Hepatocyte (in vitro differentiated cells): Measurements from ENCODE around the gene IRF3. TPM values are rescaled to one million over a fixed set of nuclear protein-coding genes. Genes with fewer than 3 reads are reported as not detected.

Source experiments
- DNase-seq: peaks from one replicate; pipeline ENCODE4 v3.0.0-alpha.2; 2016; ENCODE audit warnings: low spot score
- H2AFZ ChIP-seq: fragments of 200-600 bp; sonication (generic); 2 replicates; pipeline ENCODE4 v1.6.0; 2016; ENCODE audit warnings: antibody characterized with exemption, mild to moderate bottlenecking
- H3K27ac ChIP-seq: fragments of 200-600 bp; sonication (generic); 2 replicates; pipeline ENCODE4 v1.5.1; 2016; ENCODE audit warnings: mild to moderate bottlenecking
- H3K27me3 ChIP-seq: fragments of 200-600 bp; sonication (generic); 2 replicates; pipeline ENCODE4 v1.6.1; 2016
- H3K36me3 ChIP-seq: fragments of 200-600 bp; sonication (generic); replicated peaks from 2 replicates; pipeline ENCODE4 v1.5.1; 2016; ENCODE audit warnings: low read depth; ENCODE audit not compliant: insufficient read depth
- H3K4me1 ChIP-seq: fragments of 200-600 bp; sonication (generic); 2 replicates; pipeline ENCODE4 v1.5.1; 2016; ENCODE audit warnings: mild to moderate bottlenecking, moderate library complexity; ENCODE audit not compliant: insufficient read depth
- H3K4me2 ChIP-seq: fragments of 200-600 bp; sonication (generic); 2 replicates; pipeline ENCODE4 v1.6.0; 2016
- H3K4me3 ChIP-seq: fragments of 200-600 bp; sonication (generic); 2 replicates; pipeline ENCODE4 v1.5.1; 2016; ENCODE audit warnings: mild to moderate bottlenecking
- H3K79me2 ChIP-seq: fragments of 200-600 bp; sonication (generic); 2 replicates; pipeline ENCODE4 v1.6.0; 2017; ENCODE audit warnings: mild to moderate bottlenecking
- H3K9me2 ChIP-seq: fragments of 200-600 bp; sonication (generic); replicated peaks from 2 replicates; pipeline ENCODE4 v1.6.0; 2017; ENCODE audit warnings: mild to moderate bottlenecking; ENCODE audit not compliant: insufficient read depth
- H3K9me3 ChIP-seq: fragments of 200-600 bp; sonication (generic); 2 replicates; pipeline ENCODE4 v1.5.1; 2016; ENCODE audit warnings: low read depth, mild to moderate bottlenecking
- H4K20me1 ChIP-seq: fragments of 200-600 bp; sonication (generic); 2 replicates; pipeline ENCODE4 v1.6.0; 2016; ENCODE audit warnings: mild to moderate bottlenecking; ENCODE audit not compliant: insufficient read depth, poor library complexity, severe bottlenecking
- EZH2 ChIP-seq: fragments of 200-600 bp; sonication (generic); IDR thresholded peaks from 2 replicates; pipeline ENCODE4 v1.6.1; 2016; ENCODE audit warnings: antibody characterized with exemption, mild to moderate bottlenecking, borderline replicate concordance
- EZH2phosphoT487 ChIP-seq: fragments of 200-600 bp; sonication (generic); IDR thresholded peaks from one replicate; pipeline ENCODE4 v1.6.1; 2018; ENCODE audit warnings: antibody characterized with exemption, mild to moderate bottlenecking, low read depth, moderate library complexity; ENCODE audit not compliant: unreplicated experiment, severe bottlenecking
- WGBS: methylation state at CpG from one replicate; pipeline ENCODE4 v1.1.6; 2016; ENCODE audit warnings: low lambda C conversion rate; ENCODE audit errors: missing lambda C conversion rate; 5-methylcytosine and 5-hydroxymethylcytosine counted together
- polyA plus RNA-seq: library from polyadenylated mRNA; unstranded; fragments of >200 nt; fragmentation: Nextera tagmentation; extraction: Ambion mirVana; gene quantifications from 2 replicates; pipeline ENCODE4 v1.2.1, GENCODE V29; 2016
- total RNA-seq: library from RNA; depleted of rRNA; stranded (reverse); fragments of >200 nt; gene quantifications from 2 replicates; pipeline ENCODE4 v1.2.3, GENCODE V29; 2014
- TF ChIP-seq, protein P1 (sequence below): fragments of 200-600 bp; sonication (generic); IDR thresholded peaks from 2 replicates; pipeline ENCODE4 v1.5.1; 2016; ENCODE audit warnings: antibody characterized with exemption, mild to moderate bottlenecking; ENCODE audit not compliant: poor library complexity

The IRF3 gene
- total and polyA plus RNA-seq, 2 experiments from 2014 or later = 38.8 to 55.6 TPM

DNA sequence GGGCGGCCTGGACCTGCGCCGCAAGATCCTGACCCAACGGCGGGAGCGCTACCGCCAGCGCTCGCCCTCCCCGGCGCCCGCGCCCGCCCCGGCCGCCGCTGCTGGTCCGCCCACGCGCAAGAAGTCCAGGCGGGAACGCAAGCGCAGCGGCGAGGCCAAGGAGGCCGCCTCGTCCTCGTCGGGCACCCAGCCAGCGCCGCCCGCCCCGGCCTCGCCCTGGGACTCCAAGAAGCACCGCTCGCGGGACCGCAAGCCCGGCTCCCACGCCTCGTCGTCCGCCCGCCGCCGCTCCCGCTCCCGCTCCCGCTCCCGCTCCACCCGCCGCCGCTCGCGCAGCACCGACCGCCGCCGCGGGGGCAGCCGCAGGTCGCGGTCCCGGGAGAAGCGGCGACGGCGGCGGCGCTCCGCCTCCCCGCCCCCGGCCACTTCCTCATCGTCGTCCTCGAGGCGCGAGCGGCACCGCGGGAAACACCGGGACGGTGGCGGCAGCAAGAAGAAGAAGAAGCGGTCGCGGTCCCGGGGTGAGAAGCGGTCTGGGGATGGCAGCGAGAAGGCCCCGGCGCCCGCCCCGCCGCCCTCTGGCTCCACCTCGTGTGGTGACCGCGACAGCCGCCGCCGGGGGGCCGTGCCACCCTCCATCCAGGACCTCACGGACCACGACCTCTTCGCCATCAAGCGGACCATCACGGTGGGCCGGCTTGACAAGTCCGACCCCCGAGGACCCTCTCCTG lies 13.7 kb downstream of the IRF3 start:
- Histone ChIP-seq H3K4me1 (no peaks in the 10 kb centered on the region), H3K27me3 (no peaks in the 10 kb centered on the region), H3K36me3 (no peaks in the 10 kb centered on the region), H2AFZ (no peak overlapping the region), H3K4me2 (no peak overlapping the region), H3K79me2 (peaks cover 24% of the 10 kb centered on the region), H3K27ac (no peak overlapping the region), H4K20me1 (no peaks in the 10 kb centered on the region), H3K4me3 (no peak overlapping the region), H3K9me2 (no peaks in the 10 kb centered on the region), H3K9me3 (no peaks in the 10 kb centered on the region)
- no peak for TF ChIP-seq EZH2
- 100% methylated on average over 14 of the region's 110 CpGs for WGBS
- no peak for DNase-seq

DNA sequence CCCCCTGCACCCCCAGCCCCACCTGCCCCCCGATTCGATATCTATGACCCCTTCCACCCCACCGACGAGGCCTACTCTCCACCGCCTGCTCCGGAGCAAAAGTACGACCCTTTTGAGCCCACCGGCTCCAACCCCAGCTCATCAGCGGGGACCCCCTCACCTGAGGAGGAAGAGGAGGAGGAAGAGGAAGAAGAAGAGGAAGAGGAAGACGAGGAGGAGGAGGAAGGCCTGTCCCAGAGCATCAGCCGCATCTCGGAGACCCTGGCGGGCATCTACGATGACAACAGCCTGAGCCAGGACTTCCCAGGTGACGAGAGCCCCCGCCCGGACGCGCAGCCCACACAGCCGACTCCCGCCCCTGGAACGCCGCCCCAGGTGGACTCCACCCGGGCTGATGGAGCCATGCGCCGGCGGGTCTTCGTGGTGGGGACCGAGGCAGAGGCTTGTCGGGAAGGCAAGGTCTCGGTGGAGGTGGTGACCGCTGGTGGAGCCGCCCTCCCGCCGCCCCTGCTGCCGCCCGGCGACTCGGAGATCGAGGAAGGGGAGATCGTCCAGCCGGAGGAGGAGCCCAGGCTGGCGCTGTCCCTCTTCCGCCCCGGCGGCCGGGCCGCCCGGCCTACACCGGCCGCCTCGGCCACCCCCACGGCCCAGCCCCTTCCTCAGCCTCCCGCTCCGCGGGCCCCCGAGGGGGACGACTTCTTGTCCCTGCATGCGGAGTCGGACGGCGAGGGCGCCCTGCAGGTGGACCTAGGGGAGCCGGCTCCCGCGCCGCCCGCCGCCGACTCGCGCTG lies 14.4 kb downstream of the IRF3 start:
- WGBS = 93% methylated on average over 8 of the region's 72 CpGs
- H4K20me1 ChIP-seq = no peaks in the 10 kb centered on the region
- TF ChIP-seq EZH2 (no peak), EZH2phosphoT487 (no peak)
- TF ChIP-seq, protein P1, sequence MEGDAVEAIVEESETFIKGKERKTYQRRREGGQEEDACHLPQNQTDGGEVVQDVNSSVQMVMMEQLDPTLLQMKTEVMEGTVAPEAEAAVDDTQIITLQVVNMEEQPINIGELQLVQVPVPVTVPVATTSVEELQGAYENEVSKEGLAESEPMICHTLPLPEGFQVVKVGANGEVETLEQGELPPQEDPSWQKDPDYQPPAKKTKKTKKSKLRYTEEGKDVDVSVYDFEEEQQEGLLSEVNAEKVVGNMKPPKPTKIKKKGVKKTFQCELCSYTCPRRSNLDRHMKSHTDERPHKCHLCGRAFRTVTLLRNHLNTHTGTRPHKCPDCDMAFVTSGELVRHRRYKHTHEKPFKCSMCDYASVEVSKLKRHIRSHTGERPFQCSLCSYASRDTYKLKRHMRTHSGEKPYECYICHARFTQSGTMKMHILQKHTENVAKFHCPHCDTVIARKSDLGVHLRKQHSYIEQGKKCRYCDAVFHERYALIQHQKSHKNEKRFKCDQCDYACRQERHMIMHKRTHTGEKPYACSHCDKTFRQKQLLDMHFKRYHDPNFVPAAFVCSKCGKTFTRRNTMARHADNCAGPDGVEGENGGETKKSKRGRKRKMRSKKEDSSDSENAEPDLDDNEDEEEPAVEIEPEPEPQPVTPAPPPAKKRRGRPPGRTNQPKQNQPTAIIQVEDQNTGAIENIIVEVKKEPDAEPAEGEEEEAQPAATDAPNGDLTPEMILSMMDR = no peak
- H3K4me3 ChIP-seq = no peak overlapping the region
- H3K27me3 ChIP-seq = no peaks in the 10 kb centered on the region
- H2AFZ ChIP-seq = no peak overlapping the region
- no peak for DNase-seq
- no peak overlapping the region for H3K4me2 ChIP-seq
- no peaks in the 10 kb centered on the region for H3K36me3 ChIP-seq
- H3K9me3 ChIP-seq = no peaks in the 10 kb centered on the region
- no peaks in the 10 kb centered on the region for H3K4me1 ChIP-seq
- H3K79me2 ChIP-seq = peaks cover 32% of the 10 kb centered on the region
- H3K9me2 ChIP-seq = no peaks in the 10 kb centered on the region
- no peak overlapping the region for H3K27ac ChIP-seq

DNA sequence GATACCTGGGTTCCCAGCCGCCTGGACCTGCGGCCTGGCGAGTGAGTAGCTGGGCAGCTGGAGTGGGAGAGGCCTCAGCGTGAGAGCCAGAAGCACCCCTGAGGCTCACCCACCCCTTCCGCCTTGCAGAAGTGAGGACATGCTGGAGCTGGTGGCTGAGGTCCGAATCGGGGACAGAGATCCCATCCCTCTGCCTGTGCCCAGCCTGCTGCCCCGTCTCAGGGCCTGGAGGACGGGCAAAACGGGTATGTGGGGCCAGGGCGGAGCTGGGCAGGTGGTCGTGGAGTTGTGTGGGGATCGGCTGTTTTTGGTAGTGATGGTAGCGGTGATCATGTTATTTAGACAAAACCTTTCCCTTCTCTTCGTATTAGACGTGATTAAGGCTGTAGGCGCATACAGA lies 19.1 kb downstream of the IRF3 start:
- no peaks in the 10 kb centered on the region for H3K36me3 ChIP-seq
- DNase-seq = no peak
- H3K9me2 ChIP-seq = no peaks in the 10 kb centered on the region
- H3K4me2 ChIP-seq = no peak overlapping the region
- H3K9me3 ChIP-seq = no peaks in the 10 kb centered on the region
- H2AFZ ChIP-seq = no peak overlapping the region
- no peak for TF ChIP-seq EZH2phosphoT487
- TF ChIP-seq, protein P1 = no peak
- no peak for TF ChIP-seq EZH2
- H3K27me3 ChIP-seq = no peaks in the 10 kb centered on the region
- H4K20me1 ChIP-seq = peaks cover 9% of the 10 kb centered on the region
- H3K79me2 ChIP-seq = peaks cover 73% of the 10 kb centered on the region
- no peak overlapping the region for H3K4me3 ChIP-seq
- WGBS = 96% methylated on average over 17 of the region's 17 CpGs
- peaks cover 11% of the 10 kb centered on the region for H3K4me1 ChIP-seq
- no peak overlapping the region for H3K27ac ChIP-seq

DNA sequence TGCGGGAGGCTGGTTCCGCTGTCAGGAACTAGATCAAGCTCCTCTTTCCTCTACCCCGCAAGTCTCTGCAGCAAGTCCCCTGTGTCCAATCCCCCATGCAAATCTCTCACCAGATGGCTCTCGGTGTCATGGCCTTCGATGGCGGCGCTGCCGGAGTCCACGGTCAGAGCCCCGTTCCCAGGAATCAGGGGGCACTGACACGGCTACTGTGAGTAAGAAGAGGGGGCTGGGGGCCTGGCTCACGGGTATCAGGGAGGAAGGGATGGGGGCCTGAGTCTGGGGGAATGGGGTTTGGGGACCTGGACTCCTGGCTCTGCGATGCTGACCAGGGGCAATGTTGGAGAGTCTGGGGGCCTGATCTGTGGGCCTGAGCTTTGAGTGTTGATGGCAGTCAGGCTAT lies 19.7 kb downstream of the IRF3 start:
- H3K4me3 ChIP-seq = no peak overlapping the region
- no peaks in the 10 kb centered on the region for H3K36me3 ChIP-seq
- no peak overlapping the region for H3K4me2 ChIP-seq
- H3K79me2 ChIP-seq = peaks cover 73% of the 10 kb centered on the region
- H3K4me1 ChIP-seq = peaks cover 16% of the 10 kb centered on the region
- no peak overlapping the region for H3K27ac ChIP-seq
- H3K9me2 ChIP-seq = no peaks in the 10 kb centered on the region
- WGBS = 96% methylated on average over 13 of the region's 13 CpGs
- DNase-seq = no peak
- H3K9me3 ChIP-seq = no peaks in the 10 kb centered on the region
- TF ChIP-seq, protein P1 = no peak
- TF ChIP-seq EZH2phosphoT487 (no peak), EZH2 (no peak)
- H3K27me3 ChIP-seq = no peaks in the 10 kb centered on the region
- peaks cover 9% of the 10 kb centered on the region for H4K20me1 ChIP-seq
- H2AFZ ChIP-seq = no peak overlapping the region
